ENCODE data around the gene CST9. TPM values are rescaled to one million over a fixed set of nuclear protein-coding genes. Genes with fewer than 3 reads are reported as not detected.

CST9 gene
- total RNA-seq, 1 donor from 2014 or later: not detected

Other genes starting within 250 kb of the CST9 start
- gene GZF1, start 243.7 kb downstream of the CST9 start, total RNA-seq: 3.6 TPM
- gene NAPB, start 184.4 kb downstream of the CST9 start, total RNA-seq: 4.0 TPM
- not detected for gene CSTL1, start 166.2 kb downstream of the CST9 start, total RNA-seq
- gene CST11, start 153.0 kb downstream of the CST9 start, total RNA-seq: not detected
- not detected for gene CST8, start 114.8 kb downstream of the CST9 start, total RNA-seq
- not detected for gene CST9L, start 37.4 kb downstream of the CST9 start, total RNA-seq
- gene CST3, start 32.0 kb upstream of the CST9 start, total RNA-seq: 292 TPM
- gene CST4, start 83.1 kb upstream of the CST9 start, total RNA-seq: not detected
- not detected for gene CST1, start 145.0 kb upstream of the CST9 start, total RNA-seq
- gene CST2, start 220.8 kb upstream of the CST9 start, total RNA-seq: not detected

Data from esophagus mucosa (tissue), 1 donor.